Memory B cell (primary cell): ENCODE results near the gene KLHL29.

Experiments used
- ATAC-seq: fragments of 150-1000 bp; cut with Tn5 transposase; 2 replicates; pipeline ENCODE4 v1.10.0; 2021; ENCODE audit warnings: low read depth, mild to moderate bottlenecking, moderate library complexity
- DNase-seq, 2 donors: peaks; one replicate each; pipeline ENCODE4 v3.0.0; 2022; ENCODE audit warnings: low spot score in 2 of 2
- H3K27ac Mint-ChIP-seq: one replicate; pipeline ENCODE4 v1.8.0; 2022; ENCODE audit warnings: mild to moderate bottlenecking, moderate library complexity, mixed read lengths
- H3K27me3 Mint-ChIP-seq: one replicate; pipeline ENCODE4 v1.8.0; 2022; ENCODE audit warnings: mixed read lengths
- H3K36me3 Mint-ChIP-seq: one replicate; pipeline ENCODE4 v1.8.0; 2022; ENCODE audit warnings: mild to moderate bottlenecking, mixed read lengths
- H3K4me1 Mint-ChIP-seq: one replicate; pipeline ENCODE4 v1.8.0; 2022; ENCODE audit warnings: mixed read lengths
- H3K4me3 Mint-ChIP-seq: one replicate; pipeline ENCODE4 v1.8.0; 2022; ENCODE audit warnings: mild to moderate bottlenecking, moderate library complexity, mixed read lengths
- H3K9me3 Mint-ChIP-seq: one replicate; pipeline ENCODE4 v1.8.0; 2022; ENCODE audit warnings: mixed read lengths

Gene KLHL29

GRCh38 chr2:23448906-23449305 is 63.9 kb downstream of the KLHL29 start:
- Mint-ChIP-seq H3K4me1 (peaks cover 17% of the 10 kb centered on the region), H3K4me3 (no peak overlapping the region), H3K9me3 (no peaks in the 10 kb centered on the region), H3K27ac (no peak overlapping the region), H3K36me3 (no peaks in the 10 kb centered on the region), H3K27me3 (no peaks in the 10 kb centered on the region)
- DNase-seq (no peak), ATAC-seq (no peak)

- Mint-ChIP-seq H3K27me3 (no peaks in the 10 kb centered on the region), H3K36me3 (no peaks in the 10 kb centered on the region), H3K27ac (peak overlapping the region; percentile 42), H3K9me3 (no peaks in the 10 kb centered on the region), H3K4me1 (peaks cover 17% of the 10 kb centered on the region), H3K4me3 (no peak overlapping the region)
- DNase-seq = no peak
- peak; percentile 61 for ATAC-seq
Observed at GRCh38 chr2:23449413-23449812, 64.4 kb downstream of the KLHL29 start.

DNA sequence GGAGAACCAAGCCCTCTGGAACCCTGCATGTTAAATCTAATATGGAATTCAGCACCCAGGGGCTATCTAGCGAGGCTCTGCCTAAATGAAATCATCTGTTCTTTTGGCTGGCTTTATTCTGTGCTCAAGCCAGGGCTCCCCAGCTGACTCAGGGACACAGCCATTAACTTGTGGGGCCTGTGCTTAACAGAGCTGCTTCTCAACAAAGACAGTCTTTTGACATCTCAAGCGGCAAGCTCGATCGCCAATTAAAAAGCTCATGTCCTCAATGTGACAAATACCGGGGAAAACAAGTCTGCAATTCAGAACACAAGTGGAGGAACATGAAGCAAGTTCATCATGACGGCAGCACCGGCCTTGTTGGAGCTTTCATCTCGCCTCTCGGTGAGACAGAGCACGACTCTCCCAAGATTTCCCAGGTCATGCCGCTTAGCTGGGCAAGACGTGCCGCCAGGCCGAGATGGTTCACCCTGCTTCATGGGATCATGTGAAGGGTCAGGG is 64.9 kb downstream of the KLHL29 start:
- Mint-ChIP-seq H3K27me3 (no peaks in the 10 kb centered on the region), H3K9me3 (no peaks in the 10 kb centered on the region), H3K27ac (peak overlapping the region; percentile 42), H3K4me3 (no peak overlapping the region), H3K4me1 (peaks cover 20% of the 10 kb centered on the region), H3K36me3 (no peaks in the 10 kb centered on the region)
- DNase-seq = no peak
- ATAC-seq = no peak

DNA sequence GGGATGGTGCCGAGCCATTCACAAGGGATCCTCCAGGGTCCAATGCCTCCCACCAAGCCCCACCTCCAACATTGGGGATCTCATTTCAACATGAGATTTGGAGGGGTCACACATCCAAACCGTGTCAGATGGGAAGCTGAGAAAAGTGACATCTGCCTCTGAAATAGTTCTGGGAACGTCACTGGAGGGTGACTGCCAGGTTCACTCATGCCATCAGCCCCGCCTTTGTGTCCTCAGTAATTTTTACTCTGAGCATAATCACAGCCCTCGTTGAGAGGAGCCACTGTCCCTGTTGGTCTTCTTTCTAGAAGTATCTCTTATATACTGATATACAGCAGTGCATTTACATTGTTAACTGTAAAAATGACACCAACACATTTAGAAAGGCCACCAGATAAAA is 67.4 kb downstream of the KLHL29 start:
- Mint-ChIP-seq H3K9me3 (no peaks in the 10 kb centered on the region), H3K4me1 (peaks cover 18% of the 10 kb centered on the region), H3K36me3 (no peaks in the 10 kb centered on the region), H3K27ac (no peak overlapping the region), H3K4me3 (no peak overlapping the region), H3K27me3 (no peaks in the 10 kb centered on the region)
- no peak for DNase-seq
- ATAC-seq = no peak

DNA sequence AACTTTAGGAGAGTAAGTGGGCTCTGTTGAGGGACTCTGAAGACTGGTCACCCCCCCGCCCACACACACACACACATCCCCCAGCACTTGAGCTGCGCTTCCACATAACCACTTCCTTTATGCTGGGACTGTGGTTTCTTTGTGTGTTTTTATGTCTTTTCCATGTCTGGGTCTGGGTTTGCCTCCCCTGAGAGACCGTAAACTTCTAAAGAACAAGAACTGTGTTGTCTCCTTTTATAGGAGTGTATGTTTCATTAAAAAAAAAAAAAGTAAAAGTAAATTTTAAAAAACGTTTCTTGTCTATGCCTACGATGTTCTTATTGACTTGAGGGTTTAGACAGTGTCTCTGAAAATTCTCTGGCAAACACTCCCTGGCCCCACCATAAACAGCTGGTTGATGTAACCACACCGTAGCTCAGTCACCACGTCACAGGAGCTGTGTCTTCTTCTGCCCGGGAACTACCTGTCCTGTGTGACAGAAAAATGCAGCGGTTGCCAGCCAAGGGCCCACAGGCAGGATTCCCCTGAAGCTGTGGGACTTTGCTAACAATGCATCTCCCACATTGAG is 68.0 kb downstream of the KLHL29 start:
- peak; percentile 73 for ATAC-seq
- Mint-ChIP-seq H3K4me3 (peak overlapping the region; percentile 32), H3K4me1 (peaks cover 18% of the 10 kb centered on the region), H3K27ac (no peak overlapping the region), H3K27me3 (no peaks in the 10 kb centered on the region), H3K9me3 (no peaks in the 10 kb centered on the region), H3K36me3 (no peaks in the 10 kb centered on the region)
- DNase-seq = no peak

- no peaks in the 10 kb centered on the region for H3K27me3 Mint-ChIP-seq
- DNase-seq = no peak
- H3K4me3 Mint-ChIP-seq = peak overlapping the region; percentile 32
- no peak overlapping the region for H3K27ac Mint-ChIP-seq
- H3K36me3 Mint-ChIP-seq = no peaks in the 10 kb centered on the region
- no peaks in the 10 kb centered on the region for H3K9me3 Mint-ChIP-seq
- no peak for ATAC-seq
- H3K4me1 Mint-ChIP-seq = peaks cover 18% of the 10 kb centered on the region
Observed at GRCh38 chr2:23453432-23453831, 68.5 kb downstream of the KLHL29 start.

GRCh38 chr2:23453836-23454460 is 69.0 kb downstream of the KLHL29 start:
- no peaks in the 10 kb centered on the region for H3K27me3 Mint-ChIP-seq
- no peak overlapping the region for H3K27ac Mint-ChIP-seq
- H3K4me3 Mint-ChIP-seq = no peak overlapping the region

DNA sequence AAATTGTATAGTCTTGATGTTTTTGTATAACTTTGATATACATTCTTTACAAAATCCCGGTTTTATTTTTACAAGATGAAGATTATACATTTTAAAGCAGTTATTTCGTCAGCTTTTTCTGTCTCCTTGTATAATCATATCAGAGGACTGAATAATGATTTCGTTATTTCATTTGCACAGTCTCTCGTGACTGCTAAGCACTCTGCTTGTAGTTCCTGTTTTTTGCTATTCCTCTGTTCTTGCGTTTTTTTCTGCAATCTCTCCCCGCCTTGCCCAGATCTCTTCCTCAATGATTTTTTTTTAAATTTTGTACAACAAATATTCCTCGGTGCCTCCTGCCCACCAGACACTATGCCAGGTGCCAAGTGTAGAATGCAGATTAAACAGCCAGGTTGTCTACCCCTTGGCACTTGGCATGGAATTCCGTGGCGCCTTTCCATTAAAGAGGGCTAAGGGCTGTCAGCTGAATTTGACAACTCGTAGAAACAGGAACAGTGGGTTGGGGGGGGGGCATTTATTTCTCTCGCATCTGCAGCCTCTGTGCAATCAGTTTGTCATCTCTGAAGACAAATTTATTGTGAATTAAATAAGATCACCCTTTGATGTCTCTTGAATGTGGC is 69.6 kb downstream of the KLHL29 start:
- Mint-ChIP-seq H3K4me3 (no peak overlapping the region), H3K27me3 (no peaks in the 10 kb centered on the region), H3K36me3 (no peaks in the 10 kb centered on the region), H3K9me3 (no peaks in the 10 kb centered on the region), H3K4me1 (peaks cover 10% of the 10 kb centered on the region), H3K27ac (no peak overlapping the region)
- ATAC-seq (no peak), DNase-seq (no peak)

More at GRCh38 chr2:23453836-23454460, 69.0 kb downstream of the KLHL29 start:
- Mint-ChIP-seq H3K4me1 (peaks cover 15% of the 10 kb centered on the region), H3K36me3 (no peaks in the 10 kb centered on the region), H3K9me3 (no peaks in the 10 kb centered on the region)
- DNase-seq (no peak), ATAC-seq (no peak)

- H3K4me1 Mint-ChIP-seq = peaks cover 10% of the 10 kb centered on the region
- DNase-seq = no peak
- no peak overlapping the region for H3K27ac Mint-ChIP-seq
- no peaks in the 10 kb centered on the region for H3K9me3 Mint-ChIP-seq
- no peaks in the 10 kb centered on the region for H3K27me3 Mint-ChIP-seq
- no peaks in the 10 kb centered on the region for H3K36me3 Mint-ChIP-seq
- H3K4me3 Mint-ChIP-seq = no peak overlapping the region
- no peak for ATAC-seq
Observed at GRCh38 chr2:23456396-23456795, 71.4 kb downstream of the KLHL29 start.

DNA sequence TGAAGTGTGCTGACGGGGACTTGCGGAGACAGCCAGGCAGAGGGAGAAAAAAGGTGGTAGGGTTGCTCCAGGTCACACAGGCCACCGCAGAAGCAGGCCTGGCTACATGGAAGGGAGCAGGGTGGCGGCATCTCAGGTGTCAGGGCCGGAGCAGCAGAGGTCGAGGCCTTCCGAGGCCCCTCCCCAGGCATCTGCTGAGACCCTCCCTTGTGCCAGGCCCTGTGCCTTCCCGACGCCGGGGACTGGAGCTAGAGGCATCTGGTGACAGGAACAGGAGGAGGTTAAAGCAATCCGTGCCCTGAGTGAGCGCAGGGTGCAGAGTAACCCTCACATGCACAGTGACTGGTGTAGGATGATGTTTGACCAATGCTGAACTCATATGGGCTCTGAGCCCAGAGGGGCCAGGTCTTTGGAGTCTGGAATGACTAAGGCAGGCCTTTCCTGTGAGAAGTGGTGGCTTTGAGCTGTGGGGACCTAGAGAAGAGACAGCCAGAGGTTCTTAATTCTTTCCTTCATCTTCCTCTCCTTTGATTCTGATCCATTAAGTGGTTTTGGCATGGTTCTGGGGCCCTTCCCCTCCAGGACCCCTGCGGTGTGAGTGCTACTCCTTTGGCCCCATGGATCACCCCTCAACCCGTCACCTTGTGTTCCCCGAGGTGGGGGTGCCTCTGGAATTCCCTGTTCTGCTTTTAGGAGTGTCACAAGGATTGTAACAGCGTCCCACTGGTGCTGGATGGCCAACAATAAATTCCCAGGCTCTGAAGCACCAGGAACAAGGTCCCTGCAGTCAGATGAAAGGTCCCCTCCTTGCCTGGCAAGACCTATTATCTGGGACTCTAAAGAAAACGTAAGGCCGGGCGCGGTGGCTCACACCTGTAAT is 72.1 kb downstream of the KLHL29 start:
- no peak for DNase-seq
- Mint-ChIP-seq H3K9me3 (no peaks in the 10 kb centered on the region), H3K27me3 (no peaks in the 10 kb centered on the region), H3K4me1 (peaks cover 10% of the 10 kb centered on the region), H3K4me3 (no peak overlapping the region), H3K27ac (no peak overlapping the region), H3K36me3 (no peaks in the 10 kb centered on the region)
- ATAC-seq = no peak

DNA sequence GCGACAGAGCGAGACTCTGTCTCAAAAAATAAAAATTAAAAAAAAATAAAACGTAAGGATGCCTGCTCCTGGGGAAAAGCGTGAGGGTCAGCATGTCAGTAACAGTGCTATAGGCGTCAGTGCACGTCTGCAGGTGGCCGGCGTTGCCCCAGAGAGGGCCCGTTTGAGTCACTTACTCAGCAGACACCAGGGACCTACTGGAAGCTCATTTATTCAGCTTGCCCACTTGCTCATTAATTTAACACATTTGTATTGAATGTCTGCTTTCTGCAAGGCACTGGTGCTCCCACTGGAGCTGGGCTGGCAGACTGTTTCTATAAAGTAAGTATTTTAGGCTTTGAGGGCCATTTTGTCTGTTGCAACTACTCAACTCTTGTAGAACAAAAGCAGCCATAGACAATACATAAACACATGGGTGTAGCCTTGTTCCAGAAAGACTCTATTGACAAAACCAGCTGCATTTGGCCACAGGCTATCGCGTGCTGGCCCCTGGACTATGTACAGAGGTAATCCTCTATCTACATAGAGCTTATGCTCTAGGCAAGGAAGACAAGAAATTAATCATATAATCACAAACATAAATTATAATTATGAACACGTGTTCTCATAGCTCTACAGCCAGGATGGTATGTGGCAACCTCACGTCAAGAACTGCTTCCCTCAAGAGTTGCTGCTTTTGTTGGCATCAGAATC is 73.2 kb downstream of the KLHL29 start:
- Mint-ChIP-seq H3K27ac (no peak overlapping the region), H3K27me3 (no peaks in the 10 kb centered on the region)

DNA sequence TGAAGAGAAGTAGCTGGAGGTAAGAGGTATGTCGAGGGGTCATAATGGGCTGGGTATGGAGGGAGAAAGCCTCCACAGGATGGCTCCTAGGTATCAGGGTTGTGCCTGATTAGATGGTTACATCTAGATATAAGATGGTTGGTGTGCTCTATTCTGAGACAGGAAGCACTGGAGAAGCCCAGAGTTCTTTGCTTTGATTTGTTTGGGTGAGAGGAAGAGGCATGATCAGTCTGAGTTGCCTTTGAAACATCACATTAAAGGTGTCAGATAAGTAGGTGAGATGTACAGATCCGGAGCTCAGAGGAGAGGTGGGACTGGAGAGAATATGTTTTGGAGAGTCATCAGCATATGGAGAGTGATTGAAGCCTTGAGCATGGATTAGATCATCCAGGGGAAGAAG is 74.1 kb downstream of the KLHL29 start:
- no peaks in the 10 kb centered on the region for H3K27me3 Mint-ChIP-seq
- H3K4me1 Mint-ChIP-seq = peaks cover 3% of the 10 kb centered on the region
- no peaks in the 10 kb centered on the region for H3K36me3 Mint-ChIP-seq
- H3K27ac Mint-ChIP-seq = no peak overlapping the region
- no peak for DNase-seq
- no peaks in the 10 kb centered on the region for H3K9me3 Mint-ChIP-seq
- no peak for ATAC-seq
- H3K4me3 Mint-ChIP-seq = no peak overlapping the region

More for the DNA sequence above, 73.2 kb downstream of the KLHL29 start:
- ATAC-seq (no peak), DNase-seq (no peak)
- Mint-ChIP-seq H3K4me1 (peaks cover 4% of the 10 kb centered on the region), H3K36me3 (no peaks in the 10 kb centered on the region), H3K9me3 (no peaks in the 10 kb centered on the region), H3K4me3 (no peak overlapping the region)

GRCh38 chr2:23460228-23460627 is 75.2 kb downstream of the KLHL29 start:
- ATAC-seq (no peak), DNase-seq (no peak)
- H3K4me1 Mint-ChIP-seq = no peaks in the 10 kb centered on the region
- no peaks in the 10 kb centered on the region for H3K36me3 Mint-ChIP-seq
- H3K4me3 Mint-ChIP-seq = no peak overlapping the region
- H3K27me3 Mint-ChIP-seq = no peaks in the 10 kb centered on the region
- no peaks in the 10 kb centered on the region for H3K9me3 Mint-ChIP-seq
- H3K27ac Mint-ChIP-seq = no peak overlapping the region
